SK-N-SH (cell line): Measurements from ENCODE around the gene PLK3. TPM values are rescaled to one million over a fixed set of nuclear protein-coding genes. Genes with fewer than 3 reads are reported as not detected.

Experiments used
- CTCF ChIA-PET: fragments of 300-600, 350-600 bp; formaldehyde crosslinking; extraction: SDS; loops from one replicate; lab custom pipeline; 2021; lab: Yijun Ruan, JAX
- POLR2A ChIA-PET: fragments of 350-600 bp; sonication (Branson Sonifier 250); formaldehyde crosslinking; extraction: SDS; loops from one replicate; lab custom pipeline; 2020; ENCODE audit warnings: antibody characterized with exemption, inconsistent platforms; lab: Yijun Ruan, JAX
- DNase-seq: peaks from one replicate; pipeline ENCODE4 v3.0.0; 2012
- H2AFZ ChIP-seq: fragments of 200-600 bp; sonication (generic); 2 replicates; pipeline ENCODE4 v1.8.1; 2016; ENCODE audit warnings: antibody characterized with exemption, mild to moderate bottlenecking, low read depth
- H3F3A ChIP-seq: fragments of 200-600 bp; sonication (generic); replicated peaks from 2 replicates; pipeline ENCODE3; 2016; ENCODE audit warnings: antibody characterized with exemption, mild to moderate bottlenecking; ENCODE audit not compliant: insufficient read depth
- H3K27ac ChIP-seq, 2 experiments: fragments of 200-500 bp in 1 of 2; fragments of 200-600 bp in 1 of 2; sonication (Bioruptor generic) in 1 of 2; sonication (generic), shearing (Covaris generic) in 1 of 2; 2 replicates each; pipeline versions ENCODE4 v1.5.1 to v1.6.1; 2014 to 2016; ENCODE audit warnings: low read depth in 2 of 2, inconsistent platforms in 1 of 2, low read length in 1 of 2, mild to moderate bottlenecking in 1 of 2, mixed read lengths in 1 of 2
- H3K27me3 ChIP-seq: fragments of 200-600 bp; sonication (generic), shearing (Covaris generic); 2 replicates; pipeline ENCODE4 v1.6.1; 2016; ENCODE audit warnings: mixed run types; ENCODE audit not compliant: insufficient read depth
- H3K36me3 ChIP-seq, 2 experiments: fragments of 200-500 bp in 1 of 2; fragments of 200-600 bp in 1 of 2; sonication (Bioruptor generic) in 1 of 2; sonication (generic) in 1 of 2; replicated peaks in 1 of 2; 2 replicates each; pipeline versions ENCODE3 to v1.5.1; 2014 to 2016; ENCODE audit warnings: low read length in 1 of 2, mild to moderate bottlenecking in 1 of 2; ENCODE audit not compliant: insufficient read depth in 2 of 2, control insufficient read depth in 1 of 2
- H3K4me1 ChIP-seq, 2 experiments: fragments of 200-500 bp in 1 of 2; fragments of 200-600 bp in 1 of 2; sonication (Bioruptor generic) in 1 of 2; sonication (generic), shearing (Covaris generic) in 1 of 2; 2 replicates each; pipeline versions ENCODE4 v1.5.1 to v1.6.1; 2014 to 2016; ENCODE audit warnings: low read depth in 1 of 2, low read length in 1 of 2, mixed run types in 1 of 2; ENCODE audit not compliant: insufficient read depth in 2 of 2, control insufficient read depth in 1 of 2
- H3K4me2 ChIP-seq: fragments of 200-600 bp; sonication (generic), shearing (Covaris generic); 2 replicates; pipeline ENCODE4 v1.6.1; 2017; ENCODE audit warnings: mixed run types
- H3K4me3 ChIP-seq, 2 experiments: fragments of 200-500 bp in 1 of 2; fragments of 200-600 bp in 1 of 2; sonication (Bioruptor generic) in 1 of 2; sonication (generic), shearing (Covaris generic) in 1 of 2; 2 replicates each; pipeline versions ENCODE4 v1.5.1 to v1.8.1; 2014 to 2016; ENCODE audit warnings: low read depth in 2 of 2, inconsistent platforms in 1 of 2, low read length in 1 of 2, mild to moderate bottlenecking in 1 of 2, mixed read lengths in 1 of 2, moderate library complexity in 1 of 2
- H3K79me2 ChIP-seq: fragments of 200-600 bp; sonication (generic); 2 replicates; pipeline ENCODE4 v1.8.1; 2017; ENCODE audit warnings: mild to moderate bottlenecking; ENCODE audit not compliant: insufficient read depth
- H3K9ac ChIP-seq: fragments of 200-600 bp; sonication (generic); 2 replicates; pipeline ENCODE4 v1.6.1; 2017; ENCODE audit warnings: mixed run types
- H3K9me2 ChIP-seq: fragments of 200-600 bp; sonication (generic); 2 replicates; pipeline ENCODE4 v1.6.1; 2017; ENCODE audit warnings: mixed run types
- H3K9me3 ChIP-seq: fragments of 200-600 bp; sonication (generic); 2 replicates; pipeline ENCODE4 v1.6.1; 2017; ENCODE audit warnings: mixed run types, mild to moderate bottlenecking, moderate library complexity
- H4K20me1 ChIP-seq: fragments of 200-600 bp; sonication (generic); 2 replicates; pipeline ENCODE4 v1.6.1; 2017; ENCODE audit warnings: mild to moderate bottlenecking, mixed run types; ENCODE audit not compliant: insufficient read depth
- ELF1 ChIP-seq: IDR thresholded peaks from 2 replicates; pipeline ENCODE4 v1.4.0; 2012
- EP300 ChIP-seq, 2 experiments: IDR thresholded peaks; 2 replicates each; pipeline versions ENCODE4 v1.4.0 to v1.6.1; 2012; ENCODE audit warnings: borderline replicate concordance in 1 of 2, low read depth in 1 of 2, low read length in 1 of 2
- EZH2phosphoT487 ChIP-seq: fragments of 200-600 bp; sonication (generic); IDR thresholded peaks from 2 replicates; pipeline ENCODE4 v1.6.1; 2017; ENCODE audit warnings: low read depth, mixed run types, mild to moderate bottlenecking, antibody characterized with exemption, moderate library complexity, borderline replicate concordance
- FOSL2 ChIP-seq: IDR thresholded peaks from 2 replicates; pipeline ENCODE4 v1.4.0; 2012; ENCODE audit warnings: low read depth, mild to moderate bottlenecking, moderate library complexity, borderline replicate concordance
- FOXJ3 ChIP-seq: sonication (generic); formaldehyde crosslinking; IDR thresholded peaks from 2 replicates; pipeline ENCODE4 v1.5.1; 2020; ENCODE audit warnings: mild to moderate bottlenecking, missing genetic modification reagents
- FOXM1 ChIP-seq: IDR thresholded peaks from 2 replicates; pipeline ENCODE4 v1.4.0; 2012; ENCODE audit warnings: low read depth, mild to moderate bottlenecking
- GABPA ChIP-seq: IDR thresholded peaks from 2 replicates; pipeline ENCODE4 v1.4.0; 2012; ENCODE audit warnings: low read depth, mild to moderate bottlenecking
- GATA2 ChIP-seq: sonication (generic); formaldehyde crosslinking; IDR thresholded peaks from 2 replicates; pipeline ENCODE4 v1.5.0; 2020; ENCODE audit warnings: mild to moderate bottlenecking, missing genetic modification reagents
- SMC3 ChIP-seq: IDR thresholded peaks from 2 replicates; pipeline ENCODE4 v1.6.1; 2012; ENCODE audit warnings: low read depth, low read length, improper control_type of control experiment
- TAF1 ChIP-seq: IDR thresholded peaks from 2 replicates; pipeline ENCODE4 v1.6.1; 2012; ENCODE audit warnings: low read depth, mild to moderate bottlenecking, low read length, moderate library complexity, borderline replicate concordance
- TEAD4 ChIP-seq: IDR thresholded peaks from 2 replicates; pipeline ENCODE4 v1.4.0; 2012; ENCODE audit warnings: mild to moderate bottlenecking, borderline replicate concordance; ENCODE audit not compliant: insufficient read depth
- YY1 ChIP-seq: IDR thresholded peaks from 2 replicates; pipeline ENCODE4 v1.4.0; 2012; ENCODE audit warnings: low read depth, mild to moderate bottlenecking
- WGBS: methylation state at CpG from one replicate; pipeline ENCODE4 v1.1.6; 2017; ENCODE audit warnings: low lambda C conversion rate; 5-methylcytosine and 5-hydroxymethylcytosine counted together
- polyA plus RNA-seq, 3 experiments: library from polyadenylated mRNA; depleted of rRNA; stranded (reverse); fragments of >200 nt; gene quantifications; 2 replicates each; pipeline ENCODE4 v1.2.3, GENCODE V29; 2012
- TF ChIP-seq, protein P1 (sequence below): IDR thresholded peaks from 2 replicates; pipeline ENCODE4; 2012
- TF ChIP-seq, protein P2 (sequence below): IDR thresholded peaks from 2 replicates; pipeline ENCODE4 v1.4.0; 2012; ENCODE audit warnings: low read depth, borderline replicate concordance
- TF ChIP-seq, protein P3 (sequence below): fragments of 150-350 bp; IDR thresholded peaks from 2 replicates; pipeline ENCODE4 v1.6.1; 2017; ENCODE audit warnings: antibody characterized with exemption, low read length, low read depth, borderline replicate concordance

The PLK3 gene
- polyA plus RNA-seq, 1 of the 3 experiments (the other 2 are of a cell fraction), result 82.8 TPM

DNA sequence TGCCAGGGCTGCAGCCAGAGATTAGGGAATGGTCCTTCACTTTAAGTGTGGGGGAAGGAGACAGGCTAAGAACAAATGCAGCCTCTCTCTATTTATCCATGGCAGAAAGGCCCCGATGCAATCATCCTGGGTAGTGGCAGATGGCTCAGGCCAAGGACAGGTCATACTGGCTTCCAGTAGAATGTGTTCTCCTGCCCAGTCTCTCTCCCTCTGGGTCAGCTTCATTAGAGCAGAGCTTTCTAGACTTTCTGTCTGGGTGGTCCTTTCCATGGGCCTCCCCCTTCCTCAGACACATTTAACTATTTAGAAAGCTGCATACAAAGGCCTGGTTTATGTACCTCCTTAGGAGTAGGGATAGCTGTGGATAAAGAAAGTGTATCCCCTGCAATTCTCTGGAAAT, 47.7 kb downstream of the PLK3 start:
- no peaks in the 10 kb centered on the region for H3K79me2 ChIP-seq
- POLR2A ChIA-PET, result no interaction called here
- TF ChIP-seq, protein P1, sequence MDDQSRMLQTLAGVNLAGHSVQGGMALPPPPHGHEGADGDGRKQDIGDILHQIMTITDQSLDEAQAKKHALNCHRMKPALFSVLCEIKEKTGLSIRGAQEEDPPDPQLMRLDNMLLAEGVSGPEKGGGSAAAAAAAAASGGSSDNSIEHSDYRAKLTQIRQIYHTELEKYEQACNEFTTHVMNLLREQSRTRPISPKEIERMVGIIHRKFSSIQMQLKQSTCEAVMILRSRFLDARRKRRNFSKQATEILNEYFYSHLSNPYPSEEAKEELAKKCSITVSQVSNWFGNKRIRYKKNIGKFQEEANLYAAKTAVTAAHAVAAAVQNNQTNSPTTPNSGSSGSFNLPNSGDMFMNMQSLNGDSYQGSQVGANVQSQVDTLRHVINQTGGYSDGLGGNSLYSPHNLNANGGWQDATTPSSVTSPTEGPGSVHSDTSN, result no peak
- TF ChIP-seq GABPA, result no peak
- no peak for TF ChIP-seq SMC3
- TF ChIP-seq, protein P2, sequence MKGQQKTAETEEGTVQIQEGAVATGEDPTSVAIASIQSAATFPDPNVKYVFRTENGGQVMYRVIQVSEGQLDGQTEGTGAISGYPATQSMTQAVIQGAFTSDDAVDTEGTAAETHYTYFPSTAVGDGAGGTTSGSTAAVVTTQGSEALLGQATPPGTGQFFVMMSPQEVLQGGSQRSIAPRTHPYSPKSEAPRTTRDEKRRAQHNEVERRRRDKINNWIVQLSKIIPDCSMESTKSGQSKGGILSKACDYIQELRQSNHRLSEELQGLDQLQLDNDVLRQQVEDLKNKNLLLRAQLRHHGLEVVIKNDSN, result no peak
- no peak for TF ChIP-seq TAF1
- no peak for TF ChIP-seq EZH2phosphoT487
- no peak for TF ChIP-seq FOSL2
- no peak for TF ChIP-seq GATA2 (CRISPR knock-in tag)
- TF ChIP-seq FOXJ3 (CRISPR knock-in tag), result no peak
- TF ChIP-seq FOXM1, result no peak
- TF ChIP-seq YY1, result no peak
- no peak for TF ChIP-seq TEAD4
- TF ChIP-seq ELF1, result no peak
- TF ChIP-seq, protein P3, sequence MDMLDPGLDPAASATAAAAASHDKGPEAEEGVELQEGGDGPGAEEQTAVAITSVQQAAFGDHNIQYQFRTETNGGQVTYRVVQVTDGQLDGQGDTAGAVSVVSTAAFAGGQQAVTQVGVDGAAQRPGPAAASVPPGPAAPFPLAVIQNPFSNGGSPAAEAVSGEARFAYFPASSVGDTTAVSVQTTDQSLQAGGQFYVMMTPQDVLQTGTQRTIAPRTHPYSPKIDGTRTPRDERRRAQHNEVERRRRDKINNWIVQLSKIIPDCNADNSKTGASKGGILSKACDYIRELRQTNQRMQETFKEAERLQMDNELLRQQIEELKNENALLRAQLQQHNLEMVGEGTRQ, result no peak
- TF ChIP-seq EP300 (IDR thresholded peaks at IDR 0.05; ENCODE audit: borderline replicate concordance in 1 of 2, low read depth in 1 of 2, low read length in 1 of 2), result no peak

More for the DNA sequence above, 47.7 kb downstream of the PLK3 start:
- H2AFZ ChIP-seq, result no peak overlapping the region
- CTCF ChIA-PET, result interaction anchor here (0.8 to 1.7 kb wide), 3 partner anchors 11 to 166 kb away, joined by 3 to 5 read pairs (median 3); no protein-coding TSS in a partner anchor
- no peaks in the 10 kb centered on the region for H3K27me3 ChIP-seq
- no peak overlapping the region for H3K4me3 ChIP-seq
- H3K36me3 ChIP-seq, result no peaks in the 10 kb centered on the region
- H3K9me3 ChIP-seq, result no peaks in the 10 kb centered on the region
- peaks cover 2% of the 10 kb centered on the region for H3F3A ChIP-seq
- DNase-seq, result no peak
- H3K27ac ChIP-seq, result no peak overlapping the region
- 100% methylated on average over 1 of the region's 1 CpG for whole genome bisulfite sequencing
- no peaks in the 10 kb centered on the region for H3K9me2 ChIP-seq
- H3K4me2 ChIP-seq, result no peak overlapping the region
- no peak overlapping the region for H3K9ac ChIP-seq
- no peaks in the 10 kb centered on the region for H3K4me1 ChIP-seq
- H4K20me1 ChIP-seq, result no peaks in the 10 kb centered on the region
